Suppressor macrophage treated with lipopolysaccharide for 1 hour (primary cell): ENCODE results near the gene LDB1.

Experiments
- DNase-seq, 3 donors: peaks; one replicate each; pipeline ENCODE4 v3.0.0-alpha.2; 2020 to 2022

The LDB1 gene, protein sequence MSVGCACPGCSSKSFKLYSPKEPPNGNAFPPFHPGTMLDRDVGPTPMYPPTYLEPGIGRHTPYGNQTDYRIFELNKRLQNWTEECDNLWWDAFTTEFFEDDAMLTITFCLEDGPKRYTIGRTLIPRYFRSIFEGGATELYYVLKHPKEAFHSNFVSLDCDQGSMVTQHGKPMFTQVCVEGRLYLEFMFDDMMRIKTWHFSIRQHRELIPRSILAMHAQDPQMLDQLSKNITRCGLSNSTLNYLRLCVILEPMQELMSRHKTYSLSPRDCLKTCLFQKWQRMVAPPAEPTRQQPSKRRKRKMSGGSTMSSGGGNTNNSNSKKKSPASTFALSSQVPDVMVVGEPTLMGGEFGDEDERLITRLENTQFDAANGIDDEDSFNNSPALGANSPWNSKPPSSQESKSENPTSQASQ

DNA sequence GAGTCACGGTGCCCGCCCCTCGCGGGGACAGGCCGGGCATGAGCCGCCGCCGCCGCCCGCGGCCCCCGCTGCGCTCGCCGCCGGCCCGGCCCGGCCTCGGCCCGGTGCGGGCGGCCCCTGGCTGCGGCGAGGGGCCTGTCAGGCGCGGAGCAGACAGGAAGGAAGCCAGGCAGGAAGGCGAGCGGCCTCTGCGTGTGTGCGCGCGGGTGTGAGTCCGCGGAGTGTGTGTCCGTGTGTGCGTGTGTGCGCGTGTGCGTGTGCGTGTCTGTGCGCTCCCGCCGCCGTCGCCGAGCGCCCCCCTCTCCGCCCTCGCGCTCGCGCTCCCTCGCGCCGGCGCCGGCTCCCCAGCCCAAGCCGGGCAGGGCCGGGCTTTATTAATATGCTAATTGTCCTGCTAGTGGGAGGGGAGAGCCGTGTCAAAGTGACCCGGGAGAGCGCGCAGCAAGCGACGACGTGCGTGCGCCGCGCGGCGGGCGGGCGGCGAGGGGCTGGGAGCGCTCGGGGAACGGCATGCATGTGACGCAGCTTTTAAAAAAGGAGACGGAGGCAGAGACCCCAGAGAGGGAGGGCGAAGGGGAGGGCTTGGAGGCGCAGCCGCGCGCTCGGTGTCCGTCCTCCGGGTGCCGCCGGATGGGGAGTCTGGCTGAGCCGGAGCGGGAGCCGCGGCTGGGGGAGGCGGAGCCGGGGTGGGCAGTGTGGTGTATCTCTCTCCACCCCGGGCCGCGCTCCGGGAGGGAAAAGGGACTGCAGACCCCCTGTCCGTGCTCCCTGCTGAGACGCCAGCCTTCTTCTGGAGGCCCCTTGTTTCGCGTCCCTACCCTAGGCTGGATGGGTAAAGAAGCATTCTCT lies at the start of gene LDB1:
TSS of gene LDB1 (minus strand) at position 227 of the 849 bp plus-strand sequence. CDS start 258 bp downstream, outside the sequence.
- peak; percentile 71 to 82 (median 72) for DNase-seq

DNA sequence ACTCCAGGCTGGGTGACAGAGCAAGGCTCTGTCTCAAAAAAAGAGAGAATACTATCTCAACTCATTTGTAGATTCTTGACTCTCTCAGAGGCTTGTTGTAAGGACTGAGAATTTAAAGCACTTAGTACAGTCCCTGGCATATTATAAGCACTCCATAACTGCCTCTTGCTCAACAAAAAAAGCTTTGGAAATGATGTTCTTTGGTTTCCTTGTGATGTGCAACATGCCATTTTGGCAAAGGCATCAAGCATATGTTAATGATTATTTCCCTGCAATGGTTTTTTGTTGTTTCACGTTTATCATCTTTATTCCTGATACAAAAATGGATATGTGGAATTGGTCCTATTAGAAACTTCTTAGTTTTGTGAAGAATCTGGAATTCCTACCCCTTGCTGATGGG lies 47.7 kb upstream of the LDB1 start:
- no peak for DNase-seq

DNA sequence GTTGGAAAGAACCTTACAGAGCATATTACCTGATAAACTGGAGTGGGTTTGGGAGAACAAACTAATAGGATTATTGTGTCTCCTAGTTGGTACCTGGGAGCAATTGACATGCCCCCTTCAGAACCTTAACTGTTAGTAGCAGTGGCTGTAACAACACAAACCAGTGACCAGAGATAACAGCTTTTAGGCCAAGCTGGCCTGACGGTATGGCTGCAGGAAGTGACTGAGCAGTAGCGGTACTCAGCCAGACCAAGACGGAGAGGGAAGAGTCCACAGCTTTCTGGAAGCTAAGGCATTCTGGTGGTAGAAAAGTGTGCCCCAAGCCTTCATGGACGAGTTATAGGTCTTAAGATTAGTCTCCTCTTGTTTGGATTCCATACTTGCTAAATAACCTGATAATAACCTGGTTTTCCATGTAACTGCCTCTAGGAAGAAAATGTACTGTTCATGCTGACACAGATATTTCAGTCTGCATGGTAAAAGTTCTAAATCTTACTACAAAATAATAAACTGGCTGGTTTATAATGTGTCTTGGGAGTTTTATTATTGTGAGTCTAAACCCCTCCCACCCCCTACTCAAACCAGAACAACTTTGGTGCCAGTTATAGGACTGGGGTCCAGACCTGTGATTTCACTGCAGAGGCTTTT lies 43.3 kb upstream of the LDB1 start:
- no peak for DNase-seq

DNA sequence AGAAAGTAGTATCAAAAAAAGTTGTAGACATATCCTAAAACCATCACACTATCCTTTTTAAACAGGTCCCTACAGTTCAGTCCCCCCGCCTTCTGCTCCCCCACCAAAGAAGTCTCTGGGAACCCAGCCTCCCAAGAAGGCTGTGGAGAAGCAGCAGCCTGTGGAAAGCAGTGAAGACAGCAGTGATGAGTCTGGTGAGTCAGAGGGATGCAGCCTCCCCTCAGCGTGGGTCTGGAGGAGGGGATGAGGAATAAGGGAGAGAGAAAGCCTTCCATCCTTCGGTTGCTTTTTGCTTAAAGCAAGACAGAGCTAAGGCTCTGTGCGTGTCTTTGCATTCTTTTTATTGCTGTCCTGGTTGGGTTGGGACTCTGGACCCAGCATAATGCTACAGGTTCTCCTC lies 39.7 kb upstream of the LDB1 start:
- DNase-seq = no peak

DNA sequence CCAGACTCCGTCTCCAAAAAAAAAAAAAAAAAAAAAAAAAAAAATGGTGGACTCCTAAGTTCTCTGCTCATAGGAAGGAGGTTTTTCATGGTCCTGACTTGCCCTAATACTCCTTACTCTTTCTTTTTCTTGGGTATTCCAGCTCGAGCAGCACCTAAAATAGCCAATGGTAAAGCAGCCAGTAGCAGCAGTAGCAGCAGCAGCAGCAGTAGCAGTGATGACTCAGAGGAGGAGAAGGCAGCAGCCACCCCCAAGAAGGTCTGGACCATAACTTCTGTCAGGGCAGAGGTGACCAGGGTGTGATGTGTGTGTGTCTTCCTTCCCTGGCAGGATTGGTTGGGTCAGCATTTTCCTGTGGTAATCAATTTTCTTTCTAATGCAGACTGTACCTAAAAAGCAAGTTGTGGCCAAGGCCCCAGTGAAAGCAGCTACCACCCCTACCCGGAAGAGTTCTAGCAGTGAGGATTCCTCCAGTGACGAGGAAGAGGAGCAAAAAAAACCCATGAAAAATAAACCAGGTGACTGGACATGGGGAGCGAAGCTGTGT lies 39.0 kb upstream of the LDB1 start:
- no peak for DNase-seq

DNA sequence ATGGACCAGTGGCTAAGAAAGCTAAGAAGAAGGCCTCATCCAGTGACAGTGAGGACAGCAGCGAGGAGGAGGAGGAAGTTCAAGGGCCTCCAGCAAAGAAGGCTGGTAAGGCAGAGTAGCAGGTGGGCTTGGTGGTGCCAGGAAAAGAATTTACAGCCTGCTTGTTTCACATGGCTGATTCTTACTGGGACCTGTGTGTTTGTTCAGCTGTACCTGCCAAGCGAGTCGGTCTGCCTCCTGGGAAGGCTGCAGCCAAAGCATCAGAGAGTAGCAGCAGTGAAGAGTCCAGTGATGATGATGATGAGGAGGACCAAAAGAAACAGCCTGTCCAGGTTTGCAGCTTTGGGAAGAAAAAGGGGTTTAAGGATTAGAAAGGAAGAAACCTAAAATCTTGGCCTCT lies 37.1 kb upstream of the LDB1 start:
- DNase-seq = no peak

DNA sequence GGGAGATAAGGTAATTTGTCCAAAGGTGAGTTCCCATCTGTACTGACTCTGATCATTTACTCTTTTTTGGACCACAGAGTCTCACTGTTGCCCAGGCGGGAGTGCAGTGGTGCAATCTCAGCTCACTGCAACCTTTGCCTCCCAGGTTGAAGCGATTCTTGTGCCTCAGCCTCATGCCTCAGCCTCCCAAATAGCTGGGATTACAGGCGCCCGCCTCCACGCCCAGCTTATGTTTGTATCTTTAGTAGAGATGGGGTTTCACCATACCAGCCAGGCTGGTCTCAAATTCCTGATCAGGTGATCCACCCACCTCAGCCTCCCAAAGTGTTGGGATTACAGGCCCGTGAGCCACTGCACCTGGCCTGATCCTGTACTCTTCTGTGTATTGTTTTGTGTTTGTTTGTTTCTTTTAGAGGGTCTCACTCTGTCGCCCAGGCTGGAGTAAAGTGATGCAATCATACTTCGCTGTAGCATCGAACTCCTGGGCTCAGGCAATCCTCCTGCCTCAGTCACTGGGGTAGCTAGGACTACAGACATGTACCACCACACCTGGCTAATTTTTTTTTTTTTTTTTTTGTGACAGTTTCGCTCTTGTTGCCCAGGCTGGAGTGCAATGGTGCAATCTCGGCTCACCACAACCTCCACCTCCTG lies 34.4 kb upstream of the LDB1 start:
- DNase-seq = no peak

DNA sequence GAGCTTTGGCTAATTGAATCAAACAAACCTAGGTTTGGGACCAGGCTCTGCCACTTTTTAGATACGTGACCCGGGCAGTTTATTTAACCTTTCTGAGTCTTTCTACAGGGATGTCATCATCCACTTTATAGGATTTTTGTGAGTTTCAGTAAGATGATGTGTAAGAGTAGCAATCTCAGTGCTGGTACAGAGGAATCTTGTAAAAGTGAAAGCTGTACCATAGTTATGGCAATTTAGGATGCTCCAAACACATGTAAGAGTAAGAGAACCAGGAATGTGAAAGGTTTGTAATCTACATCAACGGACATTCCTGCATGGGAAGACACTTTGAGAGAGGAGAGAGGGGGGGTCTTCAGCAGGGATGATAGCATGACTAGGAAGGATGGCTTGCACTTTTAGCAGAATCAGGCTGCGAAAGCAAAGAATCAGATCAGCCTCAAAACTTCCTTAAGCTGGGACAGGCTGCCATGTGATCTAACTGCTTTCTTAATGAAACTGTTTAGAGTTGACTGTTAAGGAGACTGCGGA lies 33.0 kb upstream of the LDB1 start:
- DNase-seq = no peak

DNA sequence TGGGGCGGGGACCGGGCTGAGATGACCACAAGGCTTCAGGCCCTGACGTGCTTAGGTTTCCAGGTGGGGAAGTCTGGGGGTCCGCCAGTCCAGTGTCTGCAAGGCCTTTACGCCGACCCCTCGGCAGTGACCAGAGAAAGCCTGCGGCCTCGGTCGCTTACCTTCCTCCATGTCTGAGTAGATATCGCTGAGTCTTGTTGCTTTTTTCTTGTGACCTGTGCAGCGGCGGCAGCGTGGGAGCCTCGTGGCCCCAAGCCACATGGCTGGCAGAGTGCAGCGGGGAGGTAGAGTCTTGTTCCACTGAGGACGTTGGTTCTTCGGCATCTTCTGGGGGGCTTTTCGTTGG lies 32.4 kb upstream of the LDB1 start:
- peak in 2 of 3 donors; percentile 38 to 53 for DNase-seq

DNA sequence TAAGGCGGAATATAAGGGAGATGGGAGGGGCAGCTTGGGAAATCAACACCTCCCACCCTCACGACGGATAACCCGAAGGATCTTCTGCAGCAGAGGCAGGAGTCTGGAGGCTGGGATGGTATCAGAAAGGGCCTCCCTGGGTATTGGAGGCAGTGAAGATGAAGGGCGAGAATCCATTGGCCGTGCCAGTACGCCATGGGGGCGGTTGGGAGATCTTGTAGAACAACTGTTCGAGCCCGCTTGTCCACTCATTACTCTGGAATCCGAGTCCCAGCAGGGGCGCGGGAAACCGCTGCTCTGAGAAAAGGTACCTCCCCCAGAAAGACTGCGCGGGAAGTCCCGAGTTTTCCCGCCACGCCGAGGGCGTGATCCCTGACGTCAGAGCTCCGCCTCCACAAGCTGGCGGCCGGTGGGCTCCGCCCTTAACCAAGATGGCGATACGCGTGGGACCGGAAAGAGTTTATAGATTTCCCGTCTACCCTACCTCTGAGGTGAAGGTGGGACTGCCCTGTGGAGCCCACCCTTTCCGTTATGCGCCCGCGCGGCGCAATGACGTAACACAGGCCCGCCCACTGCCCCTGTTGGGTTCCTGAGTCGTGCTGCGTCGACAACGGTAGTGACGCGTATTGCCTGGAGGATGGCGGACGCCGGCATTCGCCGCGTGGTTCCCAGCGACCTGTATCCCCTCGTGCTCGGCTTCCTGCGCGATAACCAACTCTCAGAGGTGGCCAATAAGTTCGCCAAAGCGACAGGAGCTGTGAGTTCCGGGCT lies 31.8 kb upstream of the LDB1 start, which contains the start of gene NOLC1:
TSS of gene NOLC1 (plus strand) at position 616 of the 771 bp plus-strand sequence. CDS start at position 638, 22 bp downstream.
- peak; percentile 97 to 98 (median 98) for DNase-seq

DNA sequence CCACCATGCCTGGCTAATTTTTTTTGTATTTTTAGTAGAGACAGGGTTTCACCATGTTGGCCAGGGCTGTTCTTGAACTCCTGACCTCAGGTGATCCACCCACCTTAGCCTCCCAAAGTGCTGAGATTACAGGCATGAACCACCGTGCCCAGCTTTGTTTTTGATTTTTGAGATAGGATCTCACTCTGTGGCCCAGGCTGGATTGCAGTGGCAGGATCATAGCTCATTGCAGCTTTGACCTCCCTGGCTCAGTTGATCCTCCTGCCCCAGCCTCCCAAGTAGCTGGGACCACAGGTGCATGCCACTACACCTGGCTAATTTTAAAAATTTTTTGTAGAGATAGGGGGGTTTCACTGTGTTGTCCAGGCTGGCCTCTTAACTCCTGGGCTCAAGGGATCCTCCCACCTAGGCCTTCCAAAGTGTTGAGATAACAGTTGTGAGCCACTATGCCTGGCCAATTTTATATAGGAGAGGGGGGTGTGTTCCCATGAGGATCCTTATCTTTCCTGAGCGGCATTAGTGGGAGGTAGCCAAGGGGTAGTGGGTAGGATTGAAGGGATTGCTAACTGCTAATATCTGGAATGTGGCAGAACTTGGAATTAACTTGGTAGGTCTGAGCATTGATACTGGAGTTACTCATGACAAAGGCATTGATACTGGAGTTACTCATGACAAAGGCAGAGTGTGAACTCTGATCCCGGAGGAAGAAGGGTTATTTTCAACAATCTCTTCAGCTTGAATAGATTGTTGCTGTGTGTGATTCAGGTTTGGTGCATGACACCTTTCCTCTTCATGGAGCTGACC lies 31.0 kb upstream of the LDB1 start:
- DNase-seq = no peak

DNA sequence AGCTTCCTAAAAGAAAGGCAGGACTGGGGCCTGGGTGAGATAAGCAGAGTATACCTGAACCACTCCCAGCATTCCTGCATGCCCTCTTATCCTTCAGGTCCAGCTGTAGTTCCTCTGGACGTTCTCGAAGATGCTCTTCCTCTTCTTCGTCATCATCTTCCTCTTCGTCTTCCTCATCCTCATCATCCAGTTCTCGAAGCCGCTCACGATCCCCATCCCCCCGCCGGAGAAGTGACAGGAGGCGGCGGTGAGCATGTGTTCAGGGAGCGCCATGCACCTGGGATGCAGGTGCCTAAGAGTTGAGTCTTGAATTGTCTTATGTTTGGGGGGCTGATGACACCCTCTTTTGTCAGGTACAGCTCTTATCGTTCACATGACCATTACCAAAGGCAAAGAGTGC lies 28.1 kb upstream of the LDB1 start:
- DNase-seq = no peak

DNA sequence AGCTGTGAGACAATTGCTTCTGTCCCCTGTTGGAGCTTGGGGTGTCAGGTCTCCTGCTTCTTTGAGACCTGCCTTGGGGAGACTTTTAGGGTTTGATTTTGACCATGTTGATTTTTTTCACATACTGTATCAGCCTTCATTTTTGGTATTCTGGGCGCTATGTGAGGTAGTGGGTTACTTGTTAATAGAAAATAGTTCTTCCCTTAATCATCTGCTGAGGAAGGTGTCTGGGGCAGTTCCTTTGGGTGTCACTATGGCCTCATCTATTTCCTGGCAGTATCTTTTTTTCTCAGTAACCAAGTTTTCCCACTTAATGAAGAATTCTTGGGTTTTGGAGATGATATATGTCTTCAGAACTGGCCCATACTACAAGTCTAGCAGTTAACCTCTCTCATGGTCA lies 27.4 kb upstream of the LDB1 start:
- DNase-seq = no peak

DNA sequence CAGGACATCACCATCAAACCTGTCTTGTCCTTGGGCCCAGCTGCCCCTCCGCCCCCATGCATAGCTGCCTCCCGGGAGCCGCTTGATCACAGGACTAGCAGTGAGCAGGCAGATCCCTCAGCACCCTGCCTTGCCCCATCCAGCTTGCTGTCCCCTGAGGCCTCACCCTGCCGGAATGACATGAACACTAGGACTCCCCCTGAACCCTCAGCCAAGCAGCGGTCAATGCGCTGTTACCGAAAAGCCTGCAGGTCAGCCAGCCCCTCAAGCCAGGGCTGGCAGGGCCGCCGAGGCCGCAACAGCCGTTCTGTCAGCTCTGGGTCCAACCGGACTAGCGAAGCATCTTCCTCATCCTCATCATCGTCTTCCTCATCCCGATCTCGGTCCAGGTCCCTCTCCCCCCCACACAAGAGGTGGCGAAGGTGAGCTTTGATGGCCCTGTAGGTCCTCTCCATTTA lies 26.8 kb upstream of the LDB1 start:
- DNase-seq = no peak

DNA sequence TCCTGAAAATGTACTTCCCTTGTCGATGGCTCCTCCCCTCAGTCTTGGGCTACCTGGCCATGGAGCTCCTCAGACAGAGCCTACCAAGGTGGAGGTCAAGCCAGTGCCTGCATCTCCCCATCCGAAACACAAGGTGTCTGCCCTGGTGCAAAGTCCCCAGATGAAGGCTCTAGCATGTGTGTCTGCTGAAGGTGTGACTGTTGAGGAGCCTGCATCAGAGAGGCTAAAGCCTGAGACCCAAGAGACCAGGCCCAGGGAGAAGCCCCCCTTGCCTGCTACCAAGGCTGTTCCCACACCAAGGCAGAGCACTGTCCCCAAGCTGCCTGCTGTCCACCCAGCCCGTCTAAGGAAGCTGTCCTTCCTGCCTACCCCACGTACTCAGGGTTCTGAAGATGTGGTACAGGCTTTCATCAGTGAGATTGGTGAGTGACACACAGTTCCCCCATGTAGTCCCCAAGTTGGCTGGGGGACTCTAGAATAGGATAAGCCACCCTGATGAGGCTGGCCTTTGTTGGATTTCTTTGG lies 21.5 kb upstream of the LDB1 start:
- no peak for DNase-seq

DNA sequence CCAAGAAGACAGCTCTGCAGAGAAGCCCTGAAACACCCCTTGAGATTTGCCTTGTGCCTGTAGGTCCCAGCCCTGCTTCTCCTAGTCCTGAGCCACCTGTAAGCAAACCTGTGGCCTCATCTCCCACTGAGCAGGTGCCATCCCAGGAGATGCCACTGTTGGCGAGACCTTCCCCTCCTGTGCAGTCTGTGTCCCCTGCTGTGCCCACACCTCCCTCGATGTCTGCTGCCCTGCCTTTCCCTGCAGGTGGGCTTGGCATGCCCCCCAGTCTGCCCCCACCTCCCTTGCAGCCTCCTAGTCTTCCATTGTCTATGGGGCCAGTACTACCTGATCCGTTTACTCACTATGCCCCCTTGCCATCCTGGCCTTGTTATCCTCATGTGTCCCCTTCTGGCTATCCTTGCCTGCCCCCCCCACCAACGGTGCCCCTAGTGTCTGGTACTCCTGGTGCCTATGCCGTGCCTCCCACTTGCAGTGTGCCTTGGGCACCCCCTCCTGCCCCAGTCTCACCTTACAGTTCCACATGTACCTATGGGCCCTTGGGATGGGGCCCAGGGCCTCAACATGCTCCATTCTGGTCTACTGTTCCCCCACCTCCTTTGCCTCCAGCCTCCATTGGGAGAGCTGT lies 20.9 kb upstream of the LDB1 start:
- DNase-seq = no peak

DNA sequence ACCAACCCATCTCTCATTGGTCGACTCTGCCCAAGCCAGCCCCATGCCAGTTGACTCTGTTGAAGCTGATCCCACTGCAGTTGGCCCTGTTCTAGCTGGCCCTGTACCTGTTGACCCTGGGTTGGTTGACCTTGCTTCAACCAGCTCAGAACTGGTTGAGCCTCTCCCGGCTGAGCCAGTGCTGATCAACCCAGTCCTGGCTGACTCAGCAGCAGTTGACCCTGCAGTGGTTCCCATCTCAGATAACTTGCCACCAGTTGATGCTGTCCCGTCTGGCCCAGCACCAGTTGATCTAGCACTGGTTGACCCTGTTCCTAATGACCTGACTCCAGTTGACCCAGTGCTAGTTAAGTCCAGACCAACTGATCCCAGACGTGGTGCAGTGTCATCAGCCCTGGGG lies 20.1 kb upstream of the LDB1 start:
- DNase-seq = no peak

DNA sequence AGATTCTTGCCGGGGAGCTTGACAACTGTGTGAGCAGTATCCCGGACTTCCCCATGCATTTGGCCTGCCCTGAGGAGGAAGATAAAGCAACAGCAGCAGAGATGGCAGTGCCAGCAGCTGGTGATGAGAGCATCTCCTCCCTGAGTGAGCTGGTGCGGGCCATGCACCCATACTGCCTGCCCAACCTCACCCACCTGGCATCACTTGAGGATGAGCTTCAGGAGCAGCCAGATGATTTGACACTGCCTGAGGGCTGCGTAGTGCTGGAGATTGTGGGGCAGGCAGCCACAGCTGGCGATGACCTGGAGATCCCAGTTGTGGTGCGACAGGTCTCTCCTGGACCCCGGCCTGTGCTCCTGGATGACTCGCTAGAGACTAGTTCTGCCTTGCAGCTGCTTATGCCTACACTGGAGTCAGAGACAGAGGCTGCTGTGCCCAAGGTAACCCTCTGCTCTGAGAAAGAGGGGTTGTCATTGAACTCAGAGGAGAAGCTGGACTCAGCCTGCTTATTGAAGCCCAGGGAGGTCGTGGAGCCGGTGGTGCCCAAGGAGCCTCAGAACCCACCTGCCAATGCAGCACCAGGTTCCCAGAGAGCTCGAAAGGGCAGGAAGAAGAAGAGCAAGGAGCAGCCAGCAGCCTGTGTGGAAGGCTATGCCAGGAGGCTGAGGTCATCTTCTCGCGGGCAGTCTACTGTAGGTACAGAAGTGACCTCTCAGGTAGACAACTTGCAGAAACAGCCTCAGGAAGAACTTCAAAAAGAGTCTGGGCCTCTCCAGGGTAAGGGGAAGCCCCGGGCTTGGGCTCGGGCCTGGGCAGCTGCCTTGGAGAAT lies 19.3 kb upstream of the LDB1 start:
- no peak for DNase-seq

DNA sequence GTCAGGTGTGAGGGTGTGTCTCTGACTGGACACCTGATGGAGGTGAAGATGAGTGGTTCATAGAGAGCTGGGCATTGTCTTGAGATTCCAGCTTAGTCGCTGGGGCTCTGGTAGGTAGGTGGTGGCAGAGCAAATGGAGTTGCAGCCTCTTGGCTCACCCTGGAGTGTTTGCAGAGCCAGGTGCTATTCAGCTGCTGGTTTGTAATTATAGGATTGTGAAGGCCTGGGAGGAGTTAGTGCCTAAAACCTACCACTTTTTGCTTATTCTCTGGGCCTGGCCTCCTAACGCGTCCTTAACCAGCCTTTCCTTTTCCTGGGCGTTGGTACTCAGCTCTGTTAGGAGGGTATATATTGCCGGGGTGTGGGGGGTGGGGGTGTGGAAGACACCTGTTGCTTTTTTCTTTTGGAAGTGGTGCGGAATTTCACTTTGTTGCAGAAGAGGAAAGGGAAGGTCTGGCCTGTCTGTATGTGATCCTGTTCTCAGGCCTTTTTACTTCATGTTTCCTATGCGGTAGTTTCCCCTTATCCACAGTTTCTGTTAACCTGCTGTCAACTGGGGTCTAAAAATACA lies 15.9 kb upstream of the LDB1 start:
- DNase-seq = no peak
